Subcutaneous abdominal adipose tissue (tissue), 5 donors: ENCODE data around the gene NOL12.
A peak's percentile ranks its signal among the peaks of the same experiment; 100 is the strongest.

ENCODE experiments used
- H3K27ac ChIP-seq: one replicate; pipeline ENCODE4 v1.7.0; 2013; ENCODE audit warnings: low read depth, mild to moderate bottlenecking, inconsistent platforms, low read length, moderate library complexity
- H3K27me3 ChIP-seq, 5 donors: one replicate each; pipeline ENCODE4 v1.7.0; 2013; ENCODE audit warnings: low read length in 5 of 5, inconsistent platforms in 1 of 5; ENCODE audit not compliant: control insufficient read depth in 5 of 5, insufficient read depth in 4 of 5
- H3K36me3 ChIP-seq, 5 donors: one replicate each; pipeline ENCODE4 v1.7.0; 2013; ENCODE audit warnings: low read length in 5 of 5; ENCODE audit not compliant: control insufficient read depth in 5 of 5, insufficient read depth in 5 of 5
- H3K4me1 ChIP-seq, 5 donors: one replicate each; pipeline ENCODE4 v1.7.0; 2013; ENCODE audit warnings: low read length in 5 of 5, mild to moderate bottlenecking in 3 of 5, moderate library complexity in 1 of 5; ENCODE audit not compliant: control insufficient read depth in 5 of 5, insufficient read depth in 5 of 5
- H3K4me3 ChIP-seq, 5 donors: one replicate each; pipeline ENCODE4 v1.7.0; 2013; ENCODE audit warnings: low read length in 5 of 5, low read depth in 1 of 5
- H3K9ac ChIP-seq, 5 donors: one replicate each; pipeline ENCODE4 v1.7.0; 2013; ENCODE audit warnings: low read length in 5 of 5, mild to moderate bottlenecking in 4 of 5, moderate library complexity in 3 of 5
- H3K9me3 ChIP-seq, 5 donors: one replicate each; pipeline ENCODE4 v1.7.0; 2013; ENCODE audit warnings: low read length in 5 of 5; ENCODE audit not compliant: control insufficient read depth in 5 of 5
- donor health status: healthy.
- donor health status: healthy.
- donor health status: healthy.
- donor health status: healthy.
- donor health status: healthy.

Gene NOL12

DNA sequence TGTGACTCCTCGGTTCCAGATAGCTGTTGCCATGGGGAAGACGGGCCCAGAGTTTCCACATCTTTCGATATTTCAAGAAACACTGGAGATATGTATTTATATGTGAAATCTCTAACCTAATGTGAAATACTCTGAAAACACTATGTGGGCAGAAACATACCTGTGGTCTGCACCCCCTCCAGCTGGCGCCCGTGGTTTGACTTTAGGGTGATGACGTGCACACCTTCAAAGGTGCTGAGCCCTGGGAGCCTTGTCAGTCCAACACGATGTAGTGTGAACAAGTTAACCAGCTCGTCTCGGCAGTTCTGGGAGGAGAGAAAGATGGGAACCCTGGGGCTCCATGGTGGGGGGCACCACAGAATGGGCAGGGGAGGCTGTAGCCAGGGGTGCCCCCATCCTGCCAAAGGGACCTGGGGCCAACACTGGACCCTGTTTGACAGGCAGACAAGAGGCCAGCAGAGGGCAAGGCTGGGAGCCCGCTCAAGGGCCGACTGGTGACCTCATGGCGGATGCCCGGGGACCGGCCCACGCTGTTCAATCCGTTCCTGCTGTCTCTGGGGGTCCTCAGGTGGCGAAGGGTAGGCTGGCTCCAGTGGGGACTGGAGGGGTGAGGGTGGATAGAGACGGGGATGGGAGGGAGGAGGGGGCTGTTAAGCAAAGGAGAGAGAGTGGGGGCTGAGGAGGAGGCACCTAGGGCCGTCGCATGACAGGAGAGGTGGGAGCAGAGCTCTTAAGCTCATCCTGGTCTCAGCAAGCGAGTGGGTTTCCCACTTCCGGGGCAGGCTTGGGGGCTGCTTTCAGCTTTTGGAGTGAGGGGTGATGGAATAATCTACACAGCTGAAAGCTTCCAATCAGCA lies 54.5 kb downstream of the NOL12 start:
- peak overlapping the region in 1 of 5 donors; percentile 4 for H3K9ac ChIP-seq
- no peaks in the 10 kb centered on the region for H3K36me3 ChIP-seq
- peaks cover 19 to 61% (median 55%) of the 10 kb centered on the region in 5 donors for H3K4me1 ChIP-seq
- no peak overlapping the region for H3K27ac ChIP-seq
- no peaks in the 10 kb centered on the region for H3K9me3 ChIP-seq
- no peaks in the 10 kb centered on the region for H3K27me3 ChIP-seq
- H3K4me3 ChIP-seq, result no peak overlapping the region

GRCh38 chr22:37741312-37741795 lies 55.2 kb downstream of the NOL12 start:
- no peaks in the 10 kb centered on the region for H3K9me3 ChIP-seq
- H3K27me3 ChIP-seq, result no peaks in the 10 kb centered on the region
- peaks cover 19 to 61% (median 56%) of the 10 kb centered on the region in 5 donors for H3K4me1 ChIP-seq
- no peaks in the 10 kb centered on the region for H3K36me3 ChIP-seq
- no peak overlapping the region for H3K4me3 ChIP-seq
- H3K9ac ChIP-seq, result peak overlapping the region in 1 of 5 donors; percentile 4
- H3K27ac ChIP-seq, result no peak overlapping the region

DNA sequence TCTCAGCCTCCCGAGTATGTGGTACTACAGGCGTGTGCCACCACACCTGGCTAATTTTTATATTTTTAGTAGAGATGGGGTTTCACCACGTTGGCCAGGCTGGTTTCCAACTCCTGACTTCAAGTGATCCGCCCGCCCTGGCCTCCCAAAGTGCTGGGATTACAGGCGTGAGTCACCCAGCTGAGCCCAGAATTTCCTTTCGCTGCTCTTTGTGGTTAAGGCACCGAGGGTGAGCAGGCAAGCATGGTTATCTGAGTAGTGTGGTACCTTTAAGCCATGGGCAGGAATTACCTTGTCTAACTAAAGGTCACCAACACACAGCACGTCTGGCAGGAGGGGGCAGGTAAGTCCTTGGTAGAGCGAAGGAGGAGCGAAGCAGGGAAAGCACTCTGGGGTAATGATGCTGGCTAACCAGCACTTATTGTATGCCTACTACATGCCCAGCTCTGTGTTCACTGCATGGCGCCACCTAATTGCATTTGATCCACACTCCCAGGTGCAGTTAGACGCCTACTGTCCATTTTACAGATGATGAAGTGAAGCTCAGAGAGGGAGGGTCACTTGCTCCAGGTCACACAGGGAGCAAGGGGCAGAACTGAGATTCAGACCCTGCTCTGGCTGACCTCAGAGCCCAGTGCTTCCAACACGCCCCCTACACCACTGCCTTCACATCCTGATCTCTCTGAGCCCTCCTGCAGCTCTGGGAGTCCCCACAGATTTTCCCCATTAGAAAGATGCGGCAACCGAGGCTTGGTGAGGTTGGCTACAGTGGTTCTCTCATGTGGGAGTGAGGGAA lies 56.4 kb downstream of the NOL12 start:
- no peaks in the 10 kb centered on the region for H3K27me3 ChIP-seq
- H3K4me1 ChIP-seq, result peaks cover 20 to 74% (median 66%) of the 10 kb centered on the region in 5 donors
- H3K36me3 ChIP-seq, result no peaks in the 10 kb centered on the region
- H3K4me3 ChIP-seq, result no peak overlapping the region
- peak overlapping the region in 1 of 5 donors; percentile 16 for H3K9ac ChIP-seq
- no peaks in the 10 kb centered on the region for H3K9me3 ChIP-seq
- peak overlapping the region; percentile 67 for H3K27ac ChIP-seq
